Caco-2 (cell line): ENCODE measurements around the gene MED25. TPM values are rescaled to one million over a fixed set of nuclear protein-coding genes. Genes with fewer than 3 reads are reported as not detected.
"Not testable (repeated sequence)": the region's sequence is repeated elsewhere in the genome, so short reads cannot be mapped to it uniquely, and the experiment has no call there.

Experiments used
- BruUV-seq: library from RNA; stranded (reverse); fragments of 400-500 nt; replicated peaks from 2 replicates; lab custom pipeline; 2021; lab: Mats Ljungman, UMichigan
- CTCF ChIA-PET: fragments of 300-600 bp; sonication (Branson Sonifier 250); formaldehyde crosslinking; loops from one replicate; lab custom pipeline; 2022; ENCODE audit warnings: antibody characterized with exemption; lab: Charles Lee
- POLR2A ChIA-PET: fragments of 300-600 bp; sonication (Branson Sonifier 250); formaldehyde crosslinking; loops from one replicate; lab custom pipeline; 2022; ENCODE audit warnings: antibody characterized with exemption; lab: Charles Lee
- DNase-seq, 2 experiments: peaks; one replicate each; pipeline versions ENCODE4 v3.0.0 to v3.0.0-alpha.2; 2020 to 2022
- H3K27me3 ChIP-seq: replicated peaks from 2 replicates; pipeline ENCODE4 v1.6.0; 2011; ENCODE audit warnings: low read length; ENCODE audit not compliant: control insufficient read depth, insufficient read depth
- H3K36me3 ChIP-seq: 2 replicates; pipeline ENCODE4 v1.5.1; 2011; ENCODE audit warnings: low read length; ENCODE audit not compliant: control insufficient read depth, insufficient read depth
- H3K4me1 ChIP-seq: fragments of 250-450 bp; sonication (Bioruptor Pico); 2 replicates; pipeline ENCODE4 v1.5.1; 2020; ENCODE audit warnings: mild to moderate bottlenecking
- H3K4me3 ChIP-seq: 2 replicates; pipeline ENCODE4 v1.5.1; 2011; ENCODE audit warnings: low read depth, mild to moderate bottlenecking, control low read depth, low read length
- H3K9me3 ChIP-seq: fragments of 250-450 bp; sonication (Bioruptor Pico); 2 replicates; pipeline ENCODE4 v1.5.1; 2020; ENCODE audit warnings: mild to moderate bottlenecking, moderate library complexity
- H3K27ac Mint-ChIP-seq: one replicate; pipeline ENCODE4 v1.8.0; 2022; ENCODE audit warnings: mixed read lengths; ENCODE audit not compliant: unreplicated experiment
- H3K27me3 Mint-ChIP-seq: one replicate; pipeline ENCODE4 v1.8.0; 2022; ENCODE audit warnings: mixed read lengths; ENCODE audit not compliant: insufficient read depth, unreplicated experiment
- H3K36me3 Mint-ChIP-seq: one replicate; pipeline ENCODE4 v1.8.0; 2022; ENCODE audit warnings: mild to moderate bottlenecking, mixed read lengths; ENCODE audit not compliant: insufficient read depth, unreplicated experiment
- H3K4me1 Mint-ChIP-seq: one replicate; pipeline ENCODE4 v1.8.0; 2022; ENCODE audit warnings: low read depth, mixed read lengths; ENCODE audit not compliant: unreplicated experiment
- H3K4me3 Mint-ChIP-seq: one replicate; pipeline ENCODE4 v1.8.0; 2022; ENCODE audit warnings: mild to moderate bottlenecking, moderate library complexity, mixed read lengths; ENCODE audit not compliant: unreplicated experiment
- H3K9me3 Mint-ChIP-seq: one replicate; pipeline ENCODE4 v1.8.0; 2022; ENCODE audit warnings: mixed read lengths; ENCODE audit not compliant: unreplicated experiment
- intact Hi-C: fragments of 100-400 bp; cut with micrococcal nuclease; formaldehyde crosslinking; loops from one replicate; pipeline ENCODE4 v1.10.0; 2022; ENCODE audit not compliant: unreplicated experiment
- total RNA-seq: library from RNA; stranded (reverse); gene quantifications from 2 replicates; pipeline ENCODE4 v1.2.3, GENCODE V29; 2022
- TF ChIP-seq, protein P1 (sequence below), 2 experiments: fragments of 200-600 bp in 1 of 2; IDR thresholded peaks; 1 replicate in 1 of 2; 2 replicates in 1 of 2; pipeline versions ENCODE4 v1.5.1 to v1.8.0; 2011 to 2022; ENCODE audit warnings: antibody characterized with exemption in 1 of 2, control low read depth in 1 of 2, inconsistent platforms in 1 of 2, low read depth in 1 of 2, low read length in 1 of 2, mild to moderate bottlenecking in 1 of 2, moderate library complexity in 1 of 2; ENCODE audit not compliant: insufficient read depth in 1 of 2, severe bottlenecking in 1 of 2, unreplicated experiment in 1 of 2

Gene MED25
- total RNA-seq, 1 experiment from 2014 or later, result 102 TPM

DNA sequence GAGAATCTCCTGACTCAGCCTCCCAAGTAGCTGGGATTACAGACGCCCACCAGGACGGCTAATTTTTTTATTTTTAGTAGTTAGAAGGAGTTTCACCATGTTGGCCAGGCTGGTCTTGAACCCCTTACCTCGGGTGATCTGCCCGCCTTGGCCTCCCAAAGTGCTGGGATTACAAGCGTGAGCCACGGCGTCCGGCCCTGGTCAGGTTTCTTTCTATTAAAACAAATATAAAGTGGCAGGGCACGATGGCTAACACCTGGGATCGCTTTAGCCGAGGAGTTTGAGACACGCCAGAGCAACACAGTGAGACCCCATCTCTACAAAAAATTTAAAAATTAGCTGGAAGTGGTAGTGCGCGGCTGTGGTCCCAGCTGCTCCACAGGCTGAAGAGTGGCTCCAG lies 1.5 kb upstream of the MED25 start:
- TF ChIP-seq, protein P1, sequence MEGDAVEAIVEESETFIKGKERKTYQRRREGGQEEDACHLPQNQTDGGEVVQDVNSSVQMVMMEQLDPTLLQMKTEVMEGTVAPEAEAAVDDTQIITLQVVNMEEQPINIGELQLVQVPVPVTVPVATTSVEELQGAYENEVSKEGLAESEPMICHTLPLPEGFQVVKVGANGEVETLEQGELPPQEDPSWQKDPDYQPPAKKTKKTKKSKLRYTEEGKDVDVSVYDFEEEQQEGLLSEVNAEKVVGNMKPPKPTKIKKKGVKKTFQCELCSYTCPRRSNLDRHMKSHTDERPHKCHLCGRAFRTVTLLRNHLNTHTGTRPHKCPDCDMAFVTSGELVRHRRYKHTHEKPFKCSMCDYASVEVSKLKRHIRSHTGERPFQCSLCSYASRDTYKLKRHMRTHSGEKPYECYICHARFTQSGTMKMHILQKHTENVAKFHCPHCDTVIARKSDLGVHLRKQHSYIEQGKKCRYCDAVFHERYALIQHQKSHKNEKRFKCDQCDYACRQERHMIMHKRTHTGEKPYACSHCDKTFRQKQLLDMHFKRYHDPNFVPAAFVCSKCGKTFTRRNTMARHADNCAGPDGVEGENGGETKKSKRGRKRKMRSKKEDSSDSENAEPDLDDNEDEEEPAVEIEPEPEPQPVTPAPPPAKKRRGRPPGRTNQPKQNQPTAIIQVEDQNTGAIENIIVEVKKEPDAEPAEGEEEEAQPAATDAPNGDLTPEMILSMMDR (IDR thresholded peaks at IDR 0.05; ENCODE audit: insufficient read depth in 1 of 2, low read depth in 1 of 2, low read length in 1 of 2, severe bottlenecking in 1 of 2, unreplicated experiment in 1 of 2), result no peak
- CTCF ChIA-PET, result no interaction called here
- Histone ChIP-seq H3K9me3 (no peaks in the 10 kb centered on the region), H3K27me3 (no peaks in the 10 kb centered on the region), H3K36me3 (peaks cover 4% of the 10 kb centered on the region; the same call in 1 of the 2 replicates), H3K4me3 (no peak overlapping the region), H3K4me1 (no peaks in the 10 kb centered on the region; the same call in 1 of the 2 replicates)
- intact Hi-C loops, result loop anchor here (5.0 kb wide), 1 partner anchor 36 kb away; the partner anchor contains the start of gene PTOV1
- H3K4me1 Mint-ChIP-seq, result peaks cover 7% of the 10 kb centered on the region
- no TSS peak for BruUV-seq
- no peaks in the 10 kb centered on the region for H3K9me3 Mint-ChIP-seq
- H3K4me3 Mint-ChIP-seq, result peak overlapping the region; percentile 85
- POLR2A ChIA-PET, result no interaction called here
- H3K27ac Mint-ChIP-seq, result peak overlapping the region; percentile 96
- DNase-seq, result no peak
- peaks cover 39% of the 10 kb centered on the region for H3K36me3 Mint-ChIP-seq
- H3K27me3 Mint-ChIP-seq, result no peaks in the 10 kb centered on the region

DNA sequence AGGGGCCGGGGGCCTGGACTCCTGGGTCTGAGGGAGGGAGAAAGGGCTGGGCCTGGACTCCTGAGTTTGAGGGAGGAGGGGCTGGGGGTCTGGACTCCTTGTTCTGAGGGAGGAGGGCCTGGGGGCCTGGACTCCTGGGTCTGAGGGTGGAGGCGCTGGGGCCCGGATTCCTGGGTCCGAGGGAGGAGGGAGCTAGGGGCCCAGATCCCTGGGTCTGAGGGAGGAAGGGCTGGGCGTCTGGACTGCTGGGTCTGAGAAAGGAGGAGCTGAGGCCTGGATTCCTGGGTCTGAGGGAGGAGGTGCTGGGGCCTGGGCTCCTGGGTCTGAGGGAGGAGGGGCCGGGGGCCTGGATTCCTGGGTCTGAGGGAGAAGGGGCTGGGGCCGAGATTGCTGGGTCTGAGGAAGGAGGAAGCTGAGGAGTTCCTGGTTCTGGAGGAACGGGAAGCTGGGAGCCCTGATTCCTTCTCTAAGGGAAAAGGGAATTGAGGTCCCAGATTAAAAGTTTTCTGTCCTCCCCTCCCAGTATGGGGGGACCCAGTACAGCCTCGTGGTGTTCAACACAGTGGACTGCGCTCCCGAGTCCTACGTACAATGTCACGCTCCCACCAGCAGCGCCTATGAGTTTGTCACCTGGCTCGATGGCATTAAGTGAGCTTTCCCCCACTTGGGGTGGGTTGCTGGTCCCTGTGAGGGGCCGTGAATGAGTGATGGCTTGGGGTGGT lies 721 bp downstream of the MED25 start:
- peaks cover 4% of the 10 kb centered on the region for H3K36me3 ChIP-seq
- peak overlapping the region; percentile 85 for H3K4me3 Mint-ChIP-seq
- peak overlapping the region; percentile 100 for H3K4me3 ChIP-seq
- no peaks in the 10 kb centered on the region; the same call in 1 of the 2 replicates for H3K4me1 ChIP-seq
- H3K27ac Mint-ChIP-seq, result peak overlapping the region; percentile 96
- H3K9me3 Mint-ChIP-seq, result no peaks in the 10 kb centered on the region
- TF ChIP-seq, protein P1 (IDR thresholded peaks at IDR 0.05; ENCODE audit: insufficient read depth in 1 of 2, low read depth in 1 of 2, low read length in 1 of 2, severe bottlenecking in 1 of 2, unreplicated experiment in 1 of 2), result no peak
- no peaks in the 10 kb centered on the region for H3K27me3 ChIP-seq
- intact Hi-C loops, result loop anchor here (5.0 kb wide), 1 partner anchor 33 kb away; the partner anchor contains the start of gene PTOV1
- H3K4me1 Mint-ChIP-seq, result peaks cover 7% of the 10 kb centered on the region
- peaks cover 41% of the 10 kb centered on the region for H3K36me3 Mint-ChIP-seq
- DNase-seq, result peak in 1 of 2 experiments; percentile 37
- ChIA-PET CTCF (interaction anchor here (0.7 to 1.2 kb wide), 4 partner anchors 72 to 222 kb away, joined by 3 to 4 read pairs (median 4); no protein-coding TSS in a partner anchor), POLR2A (interaction anchor here (0.7 to 0.9 kb wide), 2 partner anchors 16 to 52 kb away, joined by 4 to 10 read pairs; partner anchors contain the start of gene AP2A1)
- BruUV-seq, result no TSS peak
- H3K27me3 Mint-ChIP-seq, result no peaks in the 10 kb centered on the region
- no peaks in the 10 kb centered on the region for H3K9me3 ChIP-seq

DNA sequence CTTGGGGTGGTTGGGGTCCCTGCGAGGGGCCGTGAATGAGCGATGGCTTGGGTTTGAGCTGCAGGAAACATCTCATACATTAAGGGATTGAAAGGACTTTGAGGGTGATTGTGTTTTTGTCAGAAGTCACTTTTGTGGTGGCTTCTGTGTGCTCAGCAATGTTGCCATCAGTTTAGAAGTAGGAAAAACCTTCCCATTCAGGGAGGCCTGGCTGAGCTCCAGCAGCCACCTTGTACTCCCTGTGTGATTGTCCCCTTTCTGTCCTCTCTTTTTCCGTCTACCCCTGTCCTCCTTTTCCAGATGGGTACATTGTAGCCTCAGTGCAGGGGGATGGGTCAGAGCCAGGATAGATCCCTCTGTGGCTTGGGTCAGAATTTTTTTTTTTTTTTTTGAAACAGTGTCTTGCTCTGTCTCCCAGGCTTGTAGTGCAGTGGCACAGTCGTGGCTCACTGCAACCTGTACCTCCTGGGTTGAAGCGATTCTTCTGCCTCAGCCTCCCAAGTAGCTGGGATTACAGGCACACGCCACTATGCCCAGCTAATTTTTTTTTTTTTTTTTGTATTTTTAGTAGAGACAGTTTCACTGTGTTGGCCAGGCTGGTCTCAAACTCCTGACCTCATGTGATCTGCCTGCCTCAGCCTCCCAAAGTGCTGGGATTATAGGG lies 1.5 kb downstream of the MED25 start:
- H3K27me3 Mint-ChIP-seq, POLR2A ChIA-PET, BruUV-seq, H3K36me3 ChIP-seq, H3K27me3 ChIP-seq, H3K4me1 Mint-ChIP-seq, H3K9me3 ChIP-seq, DNase-seq, H3K9me3 Mint-ChIP-seq, H3K4me1 ChIP-seq: not testable (repeated sequence)
- H3K27ac Mint-ChIP-seq, result peak overlapping the region; percentile 96
- H3K36me3 Mint-ChIP-seq, result peaks cover 46% of the 10 kb centered on the region
- H3K4me3 Mint-ChIP-seq, result peak overlapping the region; percentile 85
- CTCF ChIA-PET, result interaction anchor here (0.7 to 1.2 kb wide), 2 partner anchors 120 to 222 kb away, joined by 4 read pairs; no protein-coding TSS in a partner anchor
- H3K4me3 ChIP-seq, result peak overlapping the region; percentile 100
- intact Hi-C loops, result loop anchor here (5.0 kb wide), 1 partner anchor 33 kb away; the partner anchor contains the start of gene PTOV1
